HCT116 (cell line): ENCODE data around the gene ZNF724. TPM values are rescaled to one million over a fixed set of nuclear protein-coding genes. Genes with fewer than 3 reads are reported as not detected.

Experiments
- ATAC-seq: fragments of 200-7000 bp; cut with Tn5 transposase; 2 replicates; pipeline ENCODE4 v1.9.1; 2020; ENCODE audit warnings: mild to moderate bottlenecking, moderate library complexity
- BruUV-seq: library from RNA; stranded (reverse); fragments of 400-500 nt; replicated peaks from 2 replicates; lab custom pipeline; 2021; lab: Mats Ljungman, UMichigan
- CTCF ChIA-PET: fragments of 300-600 bp; sonication (Branson Sonifier 250); formaldehyde crosslinking; loops from one replicate; lab custom pipeline; 2021; ENCODE audit warnings: antibody characterized with exemption; lab: Charles Lee
- POLR2A ChIA-PET: fragments of 300-600, 350-600 bp; sonication (Branson Sonifier 250); formaldehyde crosslinking; loops from one replicate; lab custom pipeline; 2021; ENCODE audit warnings: antibody characterized with exemption; lab: Charles Lee
- RAD21 ChIA-PET, 2 experiments: fragments of 300-600 bp; sonication (Branson Sonifier 250); formaldehyde crosslinking; loops; one replicate each; lab custom pipeline; 2023; ENCODE audit warnings: low total read pairs in 2 of 2; ENCODE audit not compliant: uncharacterized antibody in 2 of 2, unreplicated experiment in 2 of 2, low non-redundant PET in 1 of 2; lab: Charles Lee
- DNase-seq: peaks from one replicate; pipeline ENCODE4 v3.0.0-alpha.2; 2010; ENCODE audit warnings: low read depth, low spot score
- H2AFZ ChIP-seq: fragments of 200-600 bp; shearing (Covaris generic), sonication (generic); 2 replicates; pipeline ENCODE4 v1.6.1; 2017; ENCODE audit warnings: low read depth, mixed run types, mixed read lengths, antibody characterized with exemption, low read length; ENCODE audit not compliant: poor library complexity, severe bottlenecking
- H3K27ac ChIP-seq: 2 replicates; pipeline ENCODE4 v1.5.1; 2012; ENCODE audit warnings: low read depth, low read length
- H3K27me3 ChIP-seq: fragments of 200-600 bp; sonication (generic); 2 replicates; pipeline ENCODE4 v1.6.1; 2016; ENCODE audit warnings: mixed run types, low read length, mixed read lengths; ENCODE audit not compliant: insufficient read depth
- H3K36me3 ChIP-seq, 2 experiments: fragments of 200-500 bp in 1 of 2; fragments of 200-600 bp in 1 of 2; sonication (Bioruptor generic) in 1 of 2; sonication (generic) in 1 of 2; 2 replicates each; pipeline versions ENCODE4 v1.5.1 to v1.6.1; 2014 to 2016; ENCODE audit warnings: low read length in 2 of 2, inconsistent platforms in 1 of 2, mixed read lengths in 1 of 2, mixed run types in 1 of 2; ENCODE audit not compliant: insufficient read depth in 2 of 2, control insufficient read depth in 1 of 2
- H3K4me1 ChIP-seq, 2 experiments: fragments of 200-600 bp in 1 of 2; sonication (generic) in 1 of 2; 2 replicates each; pipeline versions ENCODE4 v1.5.1 to v1.6.1; 2012 to 2017; ENCODE audit warnings: low read length in 2 of 2, inconsistent platforms in 1 of 2, mild to moderate bottlenecking in 1 of 2, mixed read lengths in 1 of 2, mixed run types in 1 of 2, moderate library complexity in 1 of 2; ENCODE audit not compliant: insufficient read depth in 2 of 2, control insufficient read depth in 1 of 2
- H3K4me2 ChIP-seq: fragments of 200-600 bp; sonication (generic); 2 replicates; pipeline ENCODE4 v1.6.1; 2017; ENCODE audit warnings: mixed run types, low read length, mixed read lengths
- H3K4me3 ChIP-seq, 2 experiments: fragments of 200-600 bp in 1 of 2; sonication (generic) in 1 of 2; replicated peaks in 1 of 2; 2 replicates each; pipeline ENCODE4 v1.5.1; 2011 to 2016; ENCODE audit warnings: low read length in 2 of 2, control low read depth in 1 of 2, low read depth in 1 of 2, mild to moderate bottlenecking in 1 of 2, mixed read lengths in 1 of 2, mixed run types in 1 of 2
- H3K79me2 ChIP-seq: fragments of 200-600 bp; sonication (generic); 2 replicates; pipeline ENCODE4 v1.6.1; 2017; ENCODE audit warnings: mild to moderate bottlenecking, mixed run types, low read length, moderate library complexity, mixed read lengths; ENCODE audit not compliant: insufficient read depth
- H3K9ac ChIP-seq: fragments of 200-600 bp; sonication (generic); 2 replicates; pipeline ENCODE4 v1.6.1; 2016; ENCODE audit warnings: low read length, mixed read lengths
- H3K9me2 ChIP-seq: fragments of 200-600 bp; sonication (generic), shearing (Covaris generic); 2 replicates; pipeline ENCODE4 v1.6.1; 2017; ENCODE audit warnings: mixed run types, mild to moderate bottlenecking, moderate library complexity; ENCODE audit not compliant: insufficient read depth
- H3K9me3 ChIP-seq, 2 experiments: fragments of 200-500 bp in 1 of 2; fragments of 200-600 bp in 1 of 2; sonication (Bioruptor generic) in 1 of 2; sonication (generic) in 1 of 2; 2 replicates each; pipeline ENCODE4 v1.6.1; 2014 to 2017; ENCODE audit warnings: low read length in 2 of 2, mixed read lengths in 2 of 2, inconsistent platforms in 1 of 2, low read depth in 1 of 2, mild to moderate bottlenecking in 1 of 2, mixed run types in 1 of 2, moderate library complexity in 1 of 2; ENCODE audit not compliant: control insufficient read depth in 1 of 2, insufficient read depth in 1 of 2
- H4K20me1 ChIP-seq: fragments of 200-600 bp; sonication (generic), shearing (Covaris generic); 2 replicates; pipeline ENCODE4 v1.6.1; 2017; ENCODE audit warnings: mixed run types, mild to moderate bottlenecking, moderate library complexity; ENCODE audit not compliant: insufficient read depth
- ELF1 ChIP-seq: IDR thresholded peaks from 2 replicates; pipeline ENCODE4 v1.6.1; 2012; ENCODE audit warnings: low read depth, borderline replicate concordance
- EZH2phosphoT487 ChIP-seq: fragments of 200-600 bp; IDR thresholded peaks from 2 replicates; pipeline ENCODE4 v1.6.1; 2018; ENCODE audit warnings: antibody characterized with exemption, borderline replicate concordance
- POLR2A ChIP-seq: IDR thresholded peaks from 2 replicates; pipeline ENCODE4 v1.7.0; 2011; ENCODE audit warnings: borderline replicate concordance; ENCODE audit not compliant: insufficient read depth, insufficient read length; ENCODE audit errors: extremely low read depth
- SRF ChIP-seq: IDR thresholded peaks from 2 replicates; pipeline ENCODE4 v1.6.1; 2012; ENCODE audit warnings: low read depth
- ZNF274 ChIP-seq: fragments of 200-500 bp; sonication (Bioruptor generic); IDR thresholded peaks from 2 replicates; pipeline ENCODE4 v1.6.1; 2014; ENCODE audit warnings: mild to moderate bottlenecking, low read depth, low read length, inconsistent platforms
- intact Hi-C: fragments of 100-400 bp; cut with micrococcal nuclease; formaldehyde crosslinking; loops from 2 replicates; pipeline ENCODE4 v1.10.0; 2022
- total RNA-seq: library from RNA; stranded (reverse); gene quantifications from one replicate; pipeline ENCODE4 v1.2.1, GENCODE V29; 2021; ENCODE audit not compliant: unreplicated experiment
- TF ChIP-seq, protein P1 (sequence below): IDR thresholded peaks from 2 replicates; pipeline ENCODE4 v1.6.1; 2012; ENCODE audit warnings: low read depth

The ZNF724 gene
- total RNA-seq, 1 experiment from 2014 or later: 7.1 TPM

DNA sequence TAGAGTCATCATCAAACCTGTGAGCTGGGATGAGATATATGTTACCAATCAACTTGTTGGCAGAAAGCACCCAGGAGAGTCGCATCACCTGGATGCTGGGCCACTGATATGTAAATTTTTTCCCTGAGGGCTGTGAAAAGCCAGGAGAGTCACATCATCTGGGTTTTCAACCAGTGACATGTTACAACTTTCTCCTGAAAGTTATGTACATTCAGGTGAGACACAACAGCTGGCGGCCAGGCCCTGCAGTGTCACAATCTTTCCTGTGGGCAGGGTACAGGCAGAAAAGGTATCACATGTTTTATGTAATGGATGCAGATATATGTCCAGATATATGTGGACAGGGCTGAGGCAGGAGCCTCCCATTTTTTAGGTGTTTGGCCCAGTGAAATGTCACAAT, 13.2 kb upstream of the ZNF724 start (continued):
- TF ChIP-seq, protein P1, sequence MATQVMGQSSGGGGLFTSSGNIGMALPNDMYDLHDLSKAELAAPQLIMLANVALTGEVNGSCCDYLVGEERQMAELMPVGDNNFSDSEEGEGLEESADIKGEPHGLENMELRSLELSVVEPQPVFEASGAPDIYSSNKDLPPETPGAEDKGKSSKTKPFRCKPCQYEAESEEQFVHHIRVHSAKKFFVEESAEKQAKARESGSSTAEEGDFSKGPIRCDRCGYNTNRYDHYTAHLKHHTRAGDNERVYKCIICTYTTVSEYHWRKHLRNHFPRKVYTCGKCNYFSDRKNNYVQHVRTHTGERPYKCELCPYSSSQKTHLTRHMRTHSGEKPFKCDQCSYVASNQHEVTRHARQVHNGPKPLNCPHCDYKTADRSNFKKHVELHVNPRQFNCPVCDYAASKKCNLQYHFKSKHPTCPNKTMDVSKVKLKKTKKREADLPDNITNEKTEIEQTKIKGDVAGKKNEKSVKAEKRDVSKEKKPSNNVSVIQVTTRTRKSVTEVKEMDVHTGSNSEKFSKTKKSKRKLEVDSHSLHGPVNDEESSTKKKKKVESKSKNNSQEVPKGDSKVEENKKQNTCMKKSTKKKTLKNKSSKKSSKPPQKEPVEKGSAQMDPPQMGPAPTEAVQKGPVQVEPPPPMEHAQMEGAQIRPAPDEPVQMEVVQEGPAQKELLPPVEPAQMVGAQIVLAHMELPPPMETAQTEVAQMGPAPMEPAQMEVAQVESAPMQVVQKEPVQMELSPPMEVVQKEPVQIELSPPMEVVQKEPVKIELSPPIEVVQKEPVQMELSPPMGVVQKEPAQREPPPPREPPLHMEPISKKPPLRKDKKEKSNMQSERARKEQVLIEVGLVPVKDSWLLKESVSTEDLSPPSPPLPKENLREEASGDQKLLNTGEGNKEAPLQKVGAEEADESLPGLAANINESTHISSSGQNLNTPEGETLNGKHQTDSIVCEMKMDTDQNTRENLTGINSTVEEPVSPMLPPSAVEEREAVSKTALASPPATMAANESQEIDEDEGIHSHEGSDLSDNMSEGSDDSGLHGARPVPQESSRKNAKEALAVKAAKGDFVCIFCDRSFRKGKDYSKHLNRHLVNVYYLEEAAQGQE: no peak
- TF ChIP-seq EZH2phosphoT487: no peak
- no peak for TF ChIP-seq ELF1
- no peak for TF ChIP-seq ZNF274

DNA sequence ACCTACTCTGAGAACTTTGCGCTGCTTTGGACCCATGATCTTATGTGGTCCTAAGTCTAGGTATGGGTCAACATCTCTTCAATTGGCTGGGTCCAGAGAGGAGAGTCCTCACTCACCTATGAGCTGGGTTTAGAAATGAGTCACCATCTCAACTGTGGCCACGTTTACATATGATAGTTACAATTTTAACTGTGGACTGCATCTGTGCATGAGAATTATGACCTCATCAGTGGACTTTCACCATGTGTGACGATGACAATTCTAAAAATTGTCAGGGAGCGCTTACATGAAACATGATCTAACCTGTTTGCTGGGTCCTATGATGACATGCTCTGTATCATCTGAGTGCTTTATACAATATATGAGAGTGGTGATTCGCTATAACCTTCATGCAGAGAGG, 12.7 kb upstream of the ZNF724 start:
- BruUV-seq: no TSS peak
- intact Hi-C loops: no loop called here
- Histone ChIP-seq H3K9me2 (no peaks in the 10 kb centered on the region), H3K27me3 (no peaks in the 10 kb centered on the region), H3K9ac (no peak overlapping the region), H3K4me2 (no peak overlapping the region), H3K9me3 (no peaks in the 10 kb centered on the region), H3K79me2 (no peaks in the 10 kb centered on the region), H2AFZ (no peak overlapping the region), H3K4me3 (no peak overlapping the region)
- ATAC-seq: no peak
- TF ChIP-seq SRF (no peak), POLR2A (no peak)
- TF ChIP-seq, all 23 proteins: peak for 0
- CTCF ChIA-PET: no interaction called here
- RAD21 ChIA-PET: no interaction called here
- POLR2A ChIA-PET: no interaction called here
- DNase-seq: no peak
- Histone ChIP-seq H3K4me1 (no peaks in the 10 kb centered on the region), H4K20me1 (no peaks in the 10 kb centered on the region), H3K36me3 (no peaks in the 10 kb centered on the region), H3K27ac (no peak overlapping the region)
